Raji (cell line): Measurements from ENCODE around the gene MXD4.
A peak's percentile ranks its signal among the peaks of the same experiment; 100 is the strongest.

Source experiments
- POLR2A ChIP-seq: IDR thresholded peaks from 2 replicates; pipeline ENCODE4 v1.6.1; 2011; ENCODE audit warnings: low read depth, low read length, control low read depth; ENCODE audit not compliant: insufficient read depth

Gene MXD4

GRCh38 chr4:2285613-2286381 lies 23.9 kb upstream of the MXD4 start:
- TF ChIP-seq POLR2A = no peak

GRCh38 chr4:2284934-2285612 lies 23.2 kb upstream of the MXD4 start:
- no peak for TF ChIP-seq POLR2A

GRCh38 chr4:2284161-2284933 lies 22.4 kb upstream of the MXD4 start:
- no peak for TF ChIP-seq POLR2A

- no peak for TF ChIP-seq POLR2A
Measured at GRCh38 chr4:2283199-2283711, 21.3 kb upstream of the MXD4 start.

GRCh38 chr4:2281575-2282343 lies 19.9 kb upstream of the MXD4 start:
- peak; percentile 51; the same call in 1 of the 2 replicates for TF ChIP-seq POLR2A

- TF ChIP-seq POLR2A = no peak
Measured at GRCh38 chr4:2280531-2281300, 18.8 kb upstream of the MXD4 start.

GRCh38 chr4:2277956-2278355 lies 16.0 kb upstream of the MXD4 start:
- no peak for TF ChIP-seq POLR2A

GRCh38 chr4:2276581-2277325 lies 14.8 kb upstream of the MXD4 start:
- TF ChIP-seq POLR2A = no peak

GRCh38 chr4:2275546-2276251 lies 13.8 kb upstream of the MXD4 start:
- no peak for TF ChIP-seq POLR2A

GRCh38 chr4:2274320-2275043 lies 12.6 kb upstream of the MXD4 start:
- TF ChIP-seq POLR2A = no peak

GRCh38 chr4:2273657-2274319 lies 11.9 kb upstream of the MXD4 start:
- no peak for TF ChIP-seq POLR2A

GRCh38 chr4:2273221-2273620 lies 11.3 kb upstream of the MXD4 start:
- no peak for TF ChIP-seq POLR2A
